ENCODE measurements around the gene GOLGA8M.
"Not testable (repeated sequence)": the region's sequence is repeated elsewhere in the genome, so short reads cannot be mapped to it uniquely, and the experiment has no call there.

GOLGA8M gene

DNA sequence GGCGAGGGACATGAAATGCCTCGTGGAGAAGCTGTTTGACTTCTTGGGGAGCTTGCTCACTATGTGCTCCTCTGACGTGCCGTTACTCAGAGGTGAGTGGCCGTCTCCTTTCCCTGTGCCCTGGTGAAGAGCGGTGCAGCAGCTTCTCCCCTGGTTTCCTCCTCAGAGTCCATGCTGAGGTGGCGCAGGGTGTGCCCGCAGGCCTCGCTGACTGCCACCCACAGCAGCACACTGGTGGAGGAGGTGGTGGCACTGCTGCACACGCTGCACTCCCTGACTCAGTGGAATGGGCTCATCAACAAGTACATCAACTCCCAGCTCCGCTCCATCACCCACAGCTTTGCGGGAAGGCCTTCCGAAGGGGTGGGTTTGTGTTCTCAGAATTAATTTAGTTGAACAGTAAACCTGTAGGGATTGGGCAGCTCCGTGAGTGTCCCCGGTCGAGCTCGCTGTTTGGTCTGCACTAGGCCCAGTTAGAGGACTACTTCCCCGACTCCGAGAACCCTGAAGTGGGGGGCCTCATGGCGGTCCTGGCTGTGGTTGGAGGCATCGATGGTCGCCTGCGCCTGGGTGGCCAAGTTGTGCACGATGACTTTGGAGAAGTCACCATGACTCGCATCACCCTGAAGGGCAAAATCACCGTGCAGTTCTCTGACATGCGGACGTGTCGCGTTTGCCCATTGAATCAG is 56.7 kb downstream of the GOLGA8M start:
- not testable (repeated sequence) for DNase-seq

DNA sequence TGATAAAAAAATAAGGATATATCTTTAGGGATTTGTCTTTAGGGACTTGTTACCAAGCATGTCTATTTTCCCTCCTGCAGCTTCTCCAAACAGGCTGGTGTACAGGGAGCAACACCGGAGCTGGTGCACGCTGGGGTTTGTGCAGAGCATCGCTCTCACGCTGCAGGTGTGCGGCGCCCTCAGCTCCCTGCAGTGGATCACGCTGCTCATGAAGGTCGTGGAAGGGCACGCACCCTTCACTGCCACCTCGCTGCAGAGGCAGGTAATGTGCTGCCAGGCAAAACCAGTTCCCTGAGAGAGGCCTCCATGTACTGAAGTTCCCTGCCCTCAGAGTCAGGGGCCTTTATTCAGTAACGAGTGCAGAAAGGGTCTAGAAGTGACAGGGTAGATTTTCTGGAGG is 58.0 kb downstream of the GOLGA8M start:
- DNase-seq = not testable (repeated sequence)

DNA sequence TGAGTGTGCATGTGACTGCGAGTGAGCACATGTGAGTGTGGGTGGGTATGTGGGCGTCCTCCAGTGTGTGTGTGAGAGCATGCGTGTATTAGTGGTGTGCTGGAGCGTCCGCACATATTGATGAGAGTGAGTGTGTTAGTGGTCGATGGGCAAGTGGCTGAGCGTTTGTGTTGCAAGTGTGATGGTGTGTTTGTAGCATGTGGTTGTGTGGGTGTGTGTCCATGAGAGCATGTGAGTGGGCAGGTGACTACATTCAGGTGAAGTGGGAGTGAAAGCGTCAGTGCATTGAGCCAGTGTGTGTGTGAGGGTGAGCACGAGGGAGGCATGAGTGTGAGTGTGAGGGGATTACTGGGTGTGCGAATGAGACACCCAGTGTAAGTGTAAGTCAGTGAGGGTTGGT is 59.7 kb downstream of the GOLGA8M start:
- DNase-seq = not testable (repeated sequence)
